Activated naive CD4-positive, alpha-beta T cell treated with anti-CD3 and anti-CD28 coated beads, Interleukin-2, amount 10 ng/mL, durations not matched to agents 7 days and 5 days (primary cell): ENCODE data around the gene HYAL2.
A peak's percentile ranks its signal among the peaks of the same experiment; 100 is the strongest.
"Not testable (repeated sequence)": the region's sequence is repeated elsewhere in the genome, so short reads cannot be mapped to it uniquely, and the experiment has no call there.

ENCODE experiments used
- CTCF ChIA-PET: fragments of 350-600 bp; sonication (Branson Sonifier 250); formaldehyde crosslinking; loops from one replicate; lab custom pipeline; 2021; ENCODE audit warnings: antibody characterized with exemption; lab: Charles Lee
- DNase-seq: peaks from one replicate; pipeline ENCODE4 v3.0.0-alpha.2; 2020
- H3K27ac Mint-ChIP-seq: one replicate; pipeline ENCODE4 v1.8.0; 2021; ENCODE audit warnings: mild to moderate bottlenecking, moderate library complexity, mixed read lengths
- H3K27me3 Mint-ChIP-seq: one replicate; pipeline ENCODE4 v1.8.0; 2021; ENCODE audit warnings: mild to moderate bottlenecking, mixed read lengths
- H3K36me3 Mint-ChIP-seq: one replicate; pipeline ENCODE4 v1.8.0; 2021; ENCODE audit warnings: mixed read lengths
- H3K4me1 Mint-ChIP-seq: one replicate; pipeline ENCODE4 v1.8.0; 2021; ENCODE audit warnings: mixed read lengths
- H3K4me3 Mint-ChIP-seq: one replicate; pipeline ENCODE4 v1.8.0; 2021; ENCODE audit warnings: mild to moderate bottlenecking, moderate library complexity, mixed read lengths
- H3K9me3 Mint-ChIP-seq: one replicate; pipeline ENCODE4 v1.8.0; 2021; ENCODE audit warnings: mixed read lengths

The HYAL2 gene

DNA sequence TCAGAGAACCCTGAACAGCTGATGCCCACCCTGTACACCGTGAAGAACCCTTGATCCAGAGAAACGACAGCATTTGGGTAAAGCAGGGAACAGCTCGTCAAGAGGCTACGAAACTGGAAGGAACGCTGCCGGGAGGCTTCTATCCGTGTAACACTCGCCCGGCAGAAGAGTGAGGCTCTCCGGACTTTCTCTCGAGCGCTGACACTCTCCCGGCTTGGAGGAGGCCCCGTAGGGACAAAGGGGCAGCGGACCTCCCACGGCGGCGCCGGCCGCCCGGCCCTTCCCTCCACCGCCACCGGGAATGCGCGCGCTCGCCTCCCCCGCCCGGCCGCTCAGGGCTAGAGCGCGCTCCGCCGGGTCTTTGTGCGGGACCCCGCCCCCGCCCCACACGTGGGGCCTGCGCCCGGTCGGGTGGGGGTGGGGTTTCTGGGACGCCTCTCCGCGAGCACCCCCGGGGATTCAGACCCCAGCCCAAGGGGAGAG is 1.7 kb downstream of the HYAL2 start:
- peak; percentile 80 for DNase-seq
- Mint-ChIP-seq H3K4me1 (peaks cover 47% of the 10 kb centered on the region), H3K9me3 (no peaks in the 10 kb centered on the region), H3K4me3 (peak overlapping the region; percentile 94), H3K36me3 (peaks cover 8% of the 10 kb centered on the region), H3K27me3 (no peaks in the 10 kb centered on the region), H3K27ac (peak overlapping the region; percentile 86)
- CTCF ChIA-PET: interaction anchor here (0.7 to 2.2 kb wide), 5 partner anchors 9 to 93 kb away, joined by 3 to 8 read pairs (median 4); partner anchors contain the start of genes HYAL3 and NAA80

DNA sequence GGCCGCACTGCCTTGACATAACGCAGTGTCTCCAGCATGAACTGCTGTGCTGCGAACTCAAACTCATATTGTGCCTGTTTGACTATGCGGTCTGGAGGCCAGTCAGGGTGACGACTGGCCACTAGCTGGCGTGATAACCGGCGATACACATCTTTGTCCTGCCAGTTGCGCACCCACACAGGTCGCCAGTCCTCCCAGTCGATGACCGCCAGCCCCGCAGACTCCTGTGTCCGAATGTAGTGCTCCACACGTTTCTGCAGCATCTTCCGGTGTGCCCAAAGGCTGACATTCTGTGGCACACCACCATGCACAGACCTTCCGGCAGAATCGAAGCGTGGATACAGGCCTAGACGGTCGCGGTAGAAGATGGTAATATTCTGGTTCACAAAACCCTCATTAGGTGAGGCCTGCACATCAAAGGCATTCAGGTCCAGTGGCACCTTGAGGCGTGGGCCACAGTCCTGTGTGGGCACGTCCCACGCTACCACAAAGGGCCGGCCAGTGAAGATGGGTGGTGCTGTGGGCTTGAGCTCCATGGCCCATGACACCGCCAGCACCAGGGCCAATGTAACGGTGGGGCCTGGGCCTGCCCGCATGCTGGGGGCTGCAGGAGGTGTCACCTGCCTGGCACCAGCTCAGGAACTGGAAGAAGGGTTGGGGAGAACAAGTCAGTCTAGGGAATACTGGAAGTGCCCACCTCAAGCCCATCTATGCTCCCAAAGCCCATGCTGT is 2.5 kb downstream of the HYAL2 start:
- Mint-ChIP-seq H3K9me3 (no peaks in the 10 kb centered on the region), H3K4me3 (peak overlapping the region; percentile 94), H3K27me3 (no peaks in the 10 kb centered on the region), H3K4me1 (peaks cover 51% of the 10 kb centered on the region), H3K27ac (no peak overlapping the region), H3K36me3 (peaks cover 6% of the 10 kb centered on the region)
- CTCF ChIA-PET: interaction anchor here (1.0 to 1.7 kb wide), 3 partner anchors 8 to 92 kb away, joined by 3 to 5 read pairs (median 4); partner anchors contain the start of gene TUSC2
- DNase-seq: peak; percentile 21

- H3K9me3 Mint-ChIP-seq: no peaks in the 10 kb centered on the region
- H3K4me1 Mint-ChIP-seq: peaks cover 45% of the 10 kb centered on the region
- CTCF ChIA-PET: interaction anchor here (0.8 to 1.7 kb wide), 4 partner anchors 9 to 73 kb away, joined by 3 to 5 read pairs (median 4); partner anchors contain the start of gene TUSC2
- H3K27me3 Mint-ChIP-seq: no peaks in the 10 kb centered on the region
- no peak overlapping the region for H3K27ac Mint-ChIP-seq
- peak overlapping the region; percentile 94 for H3K4me3 Mint-ChIP-seq
- H3K36me3 Mint-ChIP-seq: peaks cover 6% of the 10 kb centered on the region
- peak; percentile 18 for DNase-seq
Observed at GRCh38 chr3:50319181-50319893, 3.2 kb downstream of the HYAL2 start.

GRCh38 chr3:50318615-50319014 is 3.9 kb downstream of the HYAL2 start:
- no peaks in the 10 kb centered on the region for H3K27me3 Mint-ChIP-seq
- no peak overlapping the region for H3K27ac Mint-ChIP-seq
- H3K4me3 Mint-ChIP-seq: no peak overlapping the region
- H3K4me1 Mint-ChIP-seq: peaks cover 45% of the 10 kb centered on the region
- DNase-seq: peak; percentile 18
- no peaks in the 10 kb centered on the region for H3K9me3 Mint-ChIP-seq
- CTCF ChIA-PET: interaction anchor here (0.8 to 1.7 kb wide), 3 partner anchors 10 to 43 kb away, joined by 3 to 5 read pairs (median 3); partner anchors contain the start of gene TUSC2
- peaks cover 6% of the 10 kb centered on the region for H3K36me3 Mint-ChIP-seq

DNA sequence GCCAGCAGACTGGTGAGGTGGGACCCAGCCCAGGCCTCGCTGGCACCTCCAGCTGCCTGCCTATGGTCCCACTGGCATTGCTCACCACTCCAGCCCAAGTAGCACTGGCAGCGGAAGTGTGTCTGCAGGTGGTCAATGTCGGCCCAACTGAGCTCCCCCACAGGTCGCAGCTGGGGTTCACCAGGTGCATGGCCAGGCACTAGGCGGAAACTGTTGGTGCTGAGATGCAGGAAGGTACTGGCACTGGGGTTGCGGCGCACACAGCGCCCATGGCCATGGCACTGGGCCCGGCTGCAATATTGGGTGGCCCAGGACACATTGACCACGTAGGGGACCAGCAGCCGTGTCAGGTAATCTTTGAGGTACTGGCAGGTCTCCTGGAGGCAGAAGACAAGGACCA is 4.4 kb downstream of the HYAL2 start:
- H3K27ac Mint-ChIP-seq: no peak overlapping the region
- peaks cover 45% of the 10 kb centered on the region for H3K4me1 Mint-ChIP-seq
- peaks cover 6% of the 10 kb centered on the region for H3K36me3 Mint-ChIP-seq
- CTCF ChIA-PET: no interaction called here
- no peaks in the 10 kb centered on the region for H3K27me3 Mint-ChIP-seq
- DNase-seq: no peak
- no peaks in the 10 kb centered on the region for H3K9me3 Mint-ChIP-seq
- H3K4me3 Mint-ChIP-seq: no peak overlapping the region

DNA sequence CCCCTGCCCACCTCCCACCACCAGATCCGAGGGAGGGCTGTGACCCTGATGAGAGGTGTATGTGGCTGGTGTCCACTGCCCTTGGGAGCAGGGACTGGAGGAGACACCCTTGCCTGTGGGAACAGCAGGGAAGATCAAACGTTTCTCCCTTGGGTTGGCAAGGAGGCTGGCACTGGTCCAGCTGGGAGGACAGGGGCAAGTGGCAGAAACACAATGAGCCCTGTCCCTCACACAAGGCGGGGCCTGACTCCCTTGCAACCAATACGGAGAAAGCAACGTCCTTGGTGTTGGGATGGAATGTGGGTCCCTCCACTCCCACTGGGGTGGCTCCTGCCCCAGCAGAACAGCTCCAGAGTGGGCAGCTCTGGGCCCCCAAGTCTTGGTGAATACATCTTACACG is 5.2 kb downstream of the HYAL2 start:
- Mint-ChIP-seq H3K4me1 (peaks cover 45% of the 10 kb centered on the region), H3K27me3 (no peaks in the 10 kb centered on the region), H3K4me3 (no peak overlapping the region), H3K36me3 (peaks cover 6% of the 10 kb centered on the region), H3K9me3 (no peaks in the 10 kb centered on the region), H3K27ac (no peak overlapping the region)
- CTCF ChIA-PET: no interaction called here
- peak; percentile 18 for DNase-seq

DNA sequence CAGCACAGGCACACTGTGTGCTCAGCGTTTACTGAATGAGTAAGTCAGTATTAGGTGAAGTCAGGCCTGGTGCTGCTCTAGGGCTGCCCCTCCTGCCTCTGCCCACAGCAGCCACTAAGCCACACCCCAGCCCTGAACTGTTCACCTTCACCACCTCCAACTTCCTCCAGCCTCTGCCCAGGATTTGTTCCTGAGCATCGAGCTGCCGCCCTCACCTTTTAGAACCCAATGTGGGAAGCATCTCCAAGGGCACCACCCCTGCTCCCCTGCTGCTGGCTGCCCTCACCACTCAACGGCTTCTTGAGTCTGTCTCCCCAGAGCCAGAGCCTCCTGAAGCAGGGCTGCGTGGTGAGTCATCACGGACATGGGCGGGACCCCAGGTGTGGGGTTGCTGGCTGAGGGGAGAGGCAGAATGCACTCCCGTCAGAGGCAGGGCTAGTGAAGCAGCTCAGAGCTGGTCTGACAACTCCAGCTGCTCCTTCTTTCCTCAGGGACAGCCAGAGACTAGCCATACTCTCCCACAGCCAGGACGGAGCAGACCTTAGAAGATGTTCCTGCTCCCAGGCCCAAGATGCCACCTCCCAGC is 5.8 kb downstream of the HYAL2 start:
- H3K9me3 Mint-ChIP-seq: no peaks in the 10 kb centered on the region
- H3K27ac Mint-ChIP-seq: peak overlapping the region; percentile 85
- peak; percentile 68 for DNase-seq
- H3K36me3 Mint-ChIP-seq: peaks cover 6% of the 10 kb centered on the region
- CTCF ChIA-PET: no interaction called here
- no peaks in the 10 kb centered on the region for H3K27me3 Mint-ChIP-seq
- peak overlapping the region; percentile 22 for H3K4me3 Mint-ChIP-seq
- H3K4me1 Mint-ChIP-seq: peaks cover 45% of the 10 kb centered on the region

- no peak overlapping the region for H3K27ac Mint-ChIP-seq
- H3K4me3 Mint-ChIP-seq: no peak overlapping the region
- H3K4me1 Mint-ChIP-seq: peaks cover 36% of the 10 kb centered on the region
- no peaks in the 10 kb centered on the region for H3K9me3 Mint-ChIP-seq
- no peaks in the 10 kb centered on the region for H3K27me3 Mint-ChIP-seq
- DNase-seq: no peak
- peaks cover 7% of the 10 kb centered on the region for H3K36me3 Mint-ChIP-seq
- CTCF ChIA-PET: interaction anchor here (1.5 to 3.5 kb wide), 3 partner anchors 9 to 15 kb away, joined by 5 to 15 read pairs (median 7); partner anchors contain the start of genes HYAL2, HYAL3 and NAA80
Observed at GRCh38 chr3:50314816-50315215, 7.7 kb downstream of the HYAL2 start.

- H3K36me3 Mint-ChIP-seq: peaks cover 10% of the 10 kb centered on the region
- no peak for DNase-seq
- H3K9me3 Mint-ChIP-seq: no peaks in the 10 kb centered on the region
- H3K27ac Mint-ChIP-seq: no peak overlapping the region
- CTCF ChIA-PET: interaction anchor here (0.6 to 3.5 kb wide), 3 partner anchors 9 to 33 kb away, joined by 3 to 15 read pairs (median 5); partner anchors contain the start of gene HYAL2
- H3K4me3 Mint-ChIP-seq: no peak overlapping the region
- no peaks in the 10 kb centered on the region for H3K27me3 Mint-ChIP-seq
- H3K4me1 Mint-ChIP-seq: peaks cover 32% of the 10 kb centered on the region
Observed at GRCh38 chr3:50314342-50314741, 8.2 kb downstream of the HYAL2 start.

DNA sequence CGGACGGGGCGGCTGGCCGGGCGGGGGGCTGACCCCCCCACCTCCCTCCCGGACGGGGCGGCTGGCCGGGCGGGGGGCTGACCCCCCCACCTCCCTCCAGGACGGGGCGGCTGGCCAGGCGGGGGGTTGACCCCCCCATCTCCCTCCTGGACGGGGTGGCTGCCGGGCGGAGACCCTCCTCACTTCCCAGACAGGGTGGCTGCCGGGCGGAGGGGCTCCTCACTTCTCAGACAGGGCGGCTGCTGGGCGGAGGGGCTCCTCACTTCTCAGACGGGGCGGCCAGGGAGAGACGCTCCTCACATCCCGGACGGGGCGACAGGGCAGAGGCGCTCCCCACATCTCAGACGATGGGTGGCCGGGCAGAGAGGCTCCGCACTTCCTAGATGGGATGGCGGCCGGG is 10.5 kb downstream of the HYAL2 start:
- H3K4me3 Mint-ChIP-seq, DNase-seq, CTCF ChIA-PET: not testable (repeated sequence)

GRCh38 chr3:50304601-50305000 is 17.9 kb downstream of the HYAL2 start:
- Mint-ChIP-seq H3K36me3 (peaks cover 1% of the 10 kb centered on the region), H3K9me3 (no peaks in the 10 kb centered on the region), H3K4me3 (no peak overlapping the region), H3K27ac (no peak overlapping the region), H3K27me3 (no peaks in the 10 kb centered on the region), H3K4me1 (peaks cover 18% of the 10 kb centered on the region)
- CTCF ChIA-PET: interaction anchor here (2.1 to 3.8 kb wide), 2 partner anchors 10 to 20 kb away, joined by 5 to 13 read pairs; no protein-coding TSS in a partner anchor
- no peak for DNase-seq

More for the DNA sequence above, 10.5 kb downstream of the HYAL2 start:
- H3K9me3 Mint-ChIP-seq, H3K27ac Mint-ChIP-seq, H3K27me3 Mint-ChIP-seq, H3K36me3 Mint-ChIP-seq: not testable (repeated sequence)
- peaks cover 14% of the 10 kb centered on the region for H3K4me1 Mint-ChIP-seq

- Mint-ChIP-seq H3K36me3 (peaks cover 2% of the 10 kb centered on the region), H3K4me3 (no peak within 1 kb of the TSS), H3K27me3 (no peaks in the 10 kb centered on the region), H3K4me1 (peaks cover 24% of the 10 kb centered on the region), H3K27ac (no peak within 1 kb of the TSS), H3K9me3 (no peaks in the 10 kb centered on the region)
- DNase-seq: no peak
- CTCF ChIA-PET: interaction anchor here (1.5 to 2.1 kb wide), 2 partner anchors 21 to 24 kb away, joined by 3 to 8 read pairs; no protein-coding TSS in a partner anchor
Observed at GRCh38 chr3:50303013-50303815, 19.3 kb downstream of the HYAL2 start, which contains the start of gene HYAL1. HYAL1 (minus strand) TSS chr3:50303574; CDS start chr3:50302956, 618 bp downstream.
